HepG2 (cell line): ENCODE results near the gene RPS10. TPM values are rescaled to one million over a fixed set of nuclear protein-coding genes. Genes with fewer than 3 reads are reported as not detected.

Experiments
- AGO2 ChIP-seq: fragments of 200-400 bp; formaldehyde crosslinking; optimal IDR thresholded peaks from 2 replicates; pipeline ENCODE3; 2017; ENCODE audit warnings: mild to moderate bottlenecking, low read depth, low read length, moderate library complexity
- CCAR2 ChIP-seq: fragments of 200-400 bp; formaldehyde crosslinking; optimal IDR thresholded peaks from 2 replicates; pipeline ENCODE3; 2018; ENCODE audit warnings: low read depth, mild to moderate bottlenecking, low read length, moderate library complexity
- ELF3 ChIP-seq: IDR thresholded peaks from 2 replicates; pipeline ENCODE4 v1.6.1; 2016; ENCODE audit warnings: missing genetic modification reagents, missing compliant biosample characterization
- FOXC1 ChIP-seq: sonication (generic); formaldehyde crosslinking; IDR thresholded peaks from 2 replicates; pipeline ENCODE4 v1.8.0; 2022; ENCODE audit warnings: mild to moderate bottlenecking, missing genetic modification reagents, borderline replicate concordance
- HMGA1 ChIP-seq: sonication (generic); formaldehyde crosslinking; conservative IDR thresholded peaks from 2 replicates; pipeline ENCODE4 v1.4.0; 2020; ENCODE audit warnings: missing genetic modification reagents
- NFATC3 ChIP-seq: sonication (generic); formaldehyde crosslinking; IDR thresholded peaks from 2 replicates; pipeline ENCODE4 v1.5.1; 2020; ENCODE audit warnings: mild to moderate bottlenecking, missing genetic modification reagents
- PAX8 ChIP-seq: sonication (generic); formaldehyde crosslinking; IDR thresholded peaks from 2 replicates; pipeline ENCODE4 v1.8.0; 2022; ENCODE audit warnings: mild to moderate bottlenecking, missing genetic modification reagents, borderline replicate concordance
- PBX2 ChIP-seq: IDR thresholded peaks from 2 replicates; pipeline ENCODE4 v1.6.1; 2016; ENCODE audit warnings: control low read depth
- STAG1 ChIP-seq: sonication (generic); formaldehyde crosslinking; IDR thresholded peaks from 2 replicates; pipeline ENCODE4 v1.4.0; 2020; ENCODE audit warnings: missing genetic modification reagents
- ZC3H13 ChIP-seq: sonication (generic); formaldehyde crosslinking; IDR thresholded peaks from 2 replicates; pipeline ENCODE4 v1.8.1; 2023; ENCODE audit warnings: mild to moderate bottlenecking, missing genetic modification reagents, moderate library complexity
- ZNF232 ChIP-seq: sonication (generic); formaldehyde crosslinking; IDR thresholded peaks from 2 replicates; pipeline ENCODE4 v1.4.0; 2020; ENCODE audit warnings: missing genetic modification reagents, borderline replicate concordance
- ZNF362 ChIP-seq: sonication (generic); formaldehyde crosslinking; IDR thresholded peaks from 2 replicates; pipeline ENCODE4 v1.4.0; 2020; ENCODE audit warnings: missing genetic modification reagents, mild to moderate bottlenecking, borderline replicate concordance
- ZNF407 ChIP-seq: sonication (generic); formaldehyde crosslinking; IDR thresholded peaks from one replicate; pipeline ENCODE4 v1.5.1; 2020; ENCODE audit warnings: mild to moderate bottlenecking, missing genetic modification reagents; ENCODE audit errors: not compliant biosample characterization
- ZNF768 ChIP-seq: sonication (generic); formaldehyde crosslinking; IDR thresholded peaks from 2 replicates; pipeline ENCODE4 v1.4.0; 2020; ENCODE audit warnings: missing genetic modification reagents
- polyA plus RNA-seq, 8 experiments: library from polyadenylated mRNA; depleted of rRNA in 3 of 8; stranded (reverse) in 7 of 8; unstranded in 1 of 8; fragments of >200 nt; fragmentation: Illumina TruSeq in 4 of 8; extraction: Trizol in 4 of 8; gene quantifications; 2 replicates each; pipeline versions ENCODE4 v1.2.1 to v1.2.3, GENCODE V29; 2011 to 2016; ENCODE audit warnings: low read depth in 4 of 8, missing spikeins in 1 of 8, mixed read lengths in 1 of 8; ENCODE audit not compliant: insufficient read depth in 1 of 8
- total RNA-seq, 5 experiments: library from RNA; depleted of rRNA; stranded (reverse); fragments of >200 nt; fragmentation: Illumina TruSeq; extraction: Trizol; gene quantifications; 2 replicates each; pipeline ENCODE4 v1.2.3, GENCODE V29; 2016; ENCODE audit warnings: low read depth in 1 of 5
- TF ChIP-seq, protein P1 (sequence below): IDR thresholded peaks from 2 replicates; pipeline ENCODE4 v1.6.1; 2016; ENCODE audit warnings: missing biosample characterization, missing genetic modification reagents, low read depth
- TF ChIP-seq, protein P2 (sequence below): sonication (generic); formaldehyde crosslinking; IDR thresholded peaks from 2 replicates; pipeline ENCODE4 v1.4.0; 2020; ENCODE audit warnings: missing genetic modification reagents

RPS10 gene
- total and polyA plus RNA-seq, 2 of the 13 experiments (the other 11 are each of a cell fraction or from before 2014, with no cell fraction given) = 2,909 to 4,648 TPM

GRCh38 chr6:34414999-34415858, 10.6 kb downstream of the RPS10 start (continued):
- TF ChIP-seq ZNF362 (CRISPR knock-in tag) (0 out of 2 replicates have a peak, but pooled peaks have one; percentile 29), ELF3 (peak; percentile 74), CCAR2 (no peak), PBX2 (CRISPR knock-in tag) (no peak), ZC3H13 (no peak), ZNF407 (CRISPR knock-in tag) (no peak), AGO2 (no peak), FOXC1 (no peak; the same call in 1 of the 2 replicates), NFATC3 (CRISPR knock-in tag) (no peak), ZNF232 (CRISPR knock-in tag) (no peak), PAX8 (CRISPR knock-in tag) (no peak), STAG1 (CRISPR knock-in tag) (peak; percentile 93), HMGA1 (CRISPR knock-in tag) (no peak), ZNF768 (CRISPR knock-in tag) (no peak)
- TF ChIP-seq, protein P1, sequence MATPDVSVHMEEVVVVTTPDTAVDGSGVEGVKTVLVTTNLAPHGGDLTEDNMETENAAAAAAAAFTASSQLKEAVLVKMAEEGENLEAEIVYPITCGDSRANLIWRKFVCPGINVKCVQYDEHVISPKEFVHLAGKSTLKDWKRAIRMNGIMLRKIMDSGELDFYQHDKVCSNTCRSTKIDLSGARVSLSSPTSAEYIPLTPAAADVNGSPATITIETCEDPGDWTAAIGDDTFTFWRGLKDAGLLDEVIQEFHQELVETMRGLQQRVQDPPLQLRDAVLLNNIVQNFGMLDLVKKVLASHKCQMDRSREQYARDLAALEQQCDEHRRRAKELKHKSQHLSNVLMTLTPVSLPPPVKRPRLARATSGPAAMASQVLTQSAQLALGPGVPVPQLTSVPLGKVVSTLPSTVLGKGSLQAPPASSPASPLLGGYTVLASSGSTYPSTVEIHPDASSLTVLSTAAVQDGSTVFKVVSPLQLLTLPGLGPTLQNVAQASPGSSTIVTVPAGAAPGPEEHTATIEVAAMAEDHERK (CRISPR knock-in tag) = no peak; the same call in 1 of the 2 replicates
- TF ChIP-seq, protein P2, sequence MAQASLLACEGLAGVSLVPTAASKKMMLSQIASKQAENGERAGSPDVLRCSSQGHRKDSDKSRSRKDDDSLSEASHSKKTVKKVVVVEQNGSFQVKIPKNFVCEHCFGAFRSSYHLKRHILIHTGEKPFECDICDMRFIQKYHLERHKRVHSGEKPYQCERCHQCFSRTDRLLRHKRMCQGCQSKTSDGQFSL (CRISPR knock-in tag) = no peak
